OCI-LY7 (cell line): ENCODE results near the gene DAGLA. TPM values are rescaled to one million over a fixed set of nuclear protein-coding genes. Genes with fewer than 3 reads are reported as not detected.

Experiments
- BruUV-seq: library from RNA; stranded (reverse); fragments of 400-500 nt; replicated peaks from 2 replicates; lab custom pipeline; 2021; lab: Mats Ljungman, UMichigan
- CTCF ChIA-PET: fragments of 300-600 bp; sonication (Branson Sonifier 250); formaldehyde crosslinking; loops from one replicate; lab custom pipeline; 2022; ENCODE audit warnings: antibody characterized with exemption; ENCODE audit not compliant: unreplicated experiment; lab: Charles Lee
- POLR2A ChIA-PET: fragments of 300-600 bp; sonication (Branson Sonifier 250); formaldehyde crosslinking; loops from one replicate; lab custom pipeline; 2022; ENCODE audit warnings: antibody characterized with exemption; lab: Charles Lee
- DNase-seq: peaks from one replicate; pipeline ENCODE4 v3.0.0-alpha.2; 2015; ENCODE audit warnings: low spot score
- H2AFZ ChIP-seq: fragments of 200-600 bp; sonication (generic), shearing (Covaris generic); 2 replicates; pipeline ENCODE4 v1.6.1; 2014; ENCODE audit warnings: mild to moderate bottlenecking, antibody characterized with exemption, low read length, moderate library complexity
- H3K27ac ChIP-seq: fragments of 200-600 bp; sonication (generic); 2 replicates; pipeline ENCODE4 v1.5.1; 2014; ENCODE audit warnings: mixed run types, low read depth, mild to moderate bottlenecking, moderate library complexity, low read length, inconsistent platforms; ENCODE audit not compliant: poor library complexity, severe bottlenecking
- H3K36me3 ChIP-seq: fragments of 200-600 bp; sonication (generic); 2 replicates; pipeline ENCODE4 v1.6.1; 2014; ENCODE audit warnings: mild to moderate bottlenecking, antibody characterized with exemption, low read length, moderate library complexity, mixed read lengths; ENCODE audit not compliant: insufficient read depth
- H3K4me1 ChIP-seq: fragments of 200-600 bp; sonication (generic); 2 replicates; pipeline ENCODE4 v1.5.1; 2014; ENCODE audit warnings: mild to moderate bottlenecking, low read length; ENCODE audit not compliant: insufficient read depth, poor library complexity, severe bottlenecking
- H3K4me2 ChIP-seq: fragments of 200-600 bp; sonication (generic); 2 replicates; pipeline ENCODE4 v1.6.1; 2014; ENCODE audit warnings: mild to moderate bottlenecking, low read length
- H3K4me3 ChIP-seq: fragments of 200-600 bp; sonication (generic); 2 replicates; pipeline ENCODE4 v1.5.1; 2014; ENCODE audit warnings: mild to moderate bottlenecking, low read depth, low read length; ENCODE audit not compliant: poor library complexity, severe bottlenecking
- H3K79me2 ChIP-seq: fragments of 200-600 bp; sonication (generic); 2 replicates; pipeline ENCODE4 v1.6.1; 2016; ENCODE audit warnings: low read depth, mild to moderate bottlenecking, low read length, moderate library complexity, mixed read lengths; ENCODE audit not compliant: insufficient read depth
- H3K9me2 ChIP-seq: fragments of 200-600 bp; sonication (generic); 2 replicates; pipeline ENCODE4 v1.6.1; 2016; ENCODE audit warnings: mild to moderate bottlenecking, low read length, mixed read lengths; ENCODE audit not compliant: insufficient read depth
- H3K9me3 ChIP-seq: fragments of 200-600 bp; sonication (generic); 2 replicates; pipeline ENCODE4 v1.6.1; 2014; ENCODE audit warnings: mild to moderate bottlenecking, mixed run types, low read length, mixed read lengths
- H4K20me1 ChIP-seq: fragments of 200-600 bp; sonication (generic); 2 replicates; pipeline ENCODE4 v1.6.1; 2014; ENCODE audit warnings: mild to moderate bottlenecking, antibody characterized with exemption, low read length, moderate library complexity, mixed read lengths; ENCODE audit not compliant: insufficient read depth
- EZH2phosphoT487 ChIP-seq: fragments of 200-600 bp; sonication (generic); IDR thresholded peaks from 2 replicates; pipeline ENCODE4 v1.6.1; 2018; ENCODE audit warnings: low read depth, borderline replicate concordance, mild to moderate bottlenecking, mixed run types, antibody characterized with exemption, low read length, moderate library complexity, mixed read lengths
- intact Hi-C: fragments of 100-400 bp; cut with micrococcal nuclease; formaldehyde crosslinking; loops from one replicate; pipeline ENCODE4 v1.10.0; 2022; ENCODE audit not compliant: unreplicated experiment
- total RNA-seq, 2 experiments: library from RNA; depleted of rRNA in 1 of 2; stranded (reverse); fragments of >200 nt in 1 of 2; shearing (Covaris generic) in 1 of 2; gene quantifications; 2 replicates each; pipeline ENCODE4 v1.2.3, GENCODE V29; 2014 to 2022
- TF ChIP-seq, protein P1 (sequence below): fragments of 200-600 bp; sonication (generic); conservative IDR thresholded peaks from 2 replicates; pipeline ENCODE4 v1.5.1; 2014; ENCODE audit warnings: mild to moderate bottlenecking, antibody characterized with exemption, low read length, moderate library complexity, mixed read lengths

Gene DAGLA
- total RNA-seq, 2 experiments from 2014 or later = not detected

- ChIA-PET CTCF (interaction anchor here (0.6 kb wide), 1 partner anchor 19 kb away, joined by 15 read pairs; no protein-coding TSS in a partner anchor), POLR2A (no interaction called here)
- Histone ChIP-seq H3K36me3 (no peaks in the 10 kb centered on the region), H3K27ac (no peak overlapping the region), H3K9me3 (no peaks in the 10 kb centered on the region), H2AFZ (no peak overlapping the region), H3K79me2 (no peaks in the 10 kb centered on the region), H3K4me1 (peaks cover 10% of the 10 kb centered on the region), H4K20me1 (no peaks in the 10 kb centered on the region), H3K4me2 (no peak overlapping the region), H3K9me2 (no peaks in the 10 kb centered on the region), H3K4me3 (no peak overlapping the region)
- no TSS peak for BruUV-seq
- DNase-seq = no peak
- intact Hi-C loops = no loop called here
- TF ChIP-seq, protein P1, sequence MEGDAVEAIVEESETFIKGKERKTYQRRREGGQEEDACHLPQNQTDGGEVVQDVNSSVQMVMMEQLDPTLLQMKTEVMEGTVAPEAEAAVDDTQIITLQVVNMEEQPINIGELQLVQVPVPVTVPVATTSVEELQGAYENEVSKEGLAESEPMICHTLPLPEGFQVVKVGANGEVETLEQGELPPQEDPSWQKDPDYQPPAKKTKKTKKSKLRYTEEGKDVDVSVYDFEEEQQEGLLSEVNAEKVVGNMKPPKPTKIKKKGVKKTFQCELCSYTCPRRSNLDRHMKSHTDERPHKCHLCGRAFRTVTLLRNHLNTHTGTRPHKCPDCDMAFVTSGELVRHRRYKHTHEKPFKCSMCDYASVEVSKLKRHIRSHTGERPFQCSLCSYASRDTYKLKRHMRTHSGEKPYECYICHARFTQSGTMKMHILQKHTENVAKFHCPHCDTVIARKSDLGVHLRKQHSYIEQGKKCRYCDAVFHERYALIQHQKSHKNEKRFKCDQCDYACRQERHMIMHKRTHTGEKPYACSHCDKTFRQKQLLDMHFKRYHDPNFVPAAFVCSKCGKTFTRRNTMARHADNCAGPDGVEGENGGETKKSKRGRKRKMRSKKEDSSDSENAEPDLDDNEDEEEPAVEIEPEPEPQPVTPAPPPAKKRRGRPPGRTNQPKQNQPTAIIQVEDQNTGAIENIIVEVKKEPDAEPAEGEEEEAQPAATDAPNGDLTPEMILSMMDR = no peak
- no peak for TF ChIP-seq EZH2phosphoT487
Observed at GRCh38 chr11:61752925-61753521, 72.8 kb downstream of the DAGLA start.

- POLR2A ChIA-PET = no interaction called here
- BruUV-seq = no TSS peak
- H3K9me3 ChIP-seq = no peaks in the 10 kb centered on the region
- H3K27ac ChIP-seq = no peak overlapping the region
- no peaks in the 10 kb centered on the region for H4K20me1 ChIP-seq
- no peak overlapping the region for H3K4me3 ChIP-seq
- no peak overlapping the region for H3K4me2 ChIP-seq
- CTCF ChIA-PET = interaction anchor here (0.6 kb wide), 1 partner anchor 20 kb away, joined by 15 read pairs; no protein-coding TSS in a partner anchor
- H3K4me1 ChIP-seq = peaks cover 10% of the 10 kb centered on the region
- intact Hi-C loops = no loop called here
- TF ChIP-seq, protein P1 = no peak
- no peaks in the 10 kb centered on the region for H3K79me2 ChIP-seq
- no peak for DNase-seq
- H2AFZ ChIP-seq = no peak overlapping the region
- H3K9me2 ChIP-seq = no peaks in the 10 kb centered on the region
- no peaks in the 10 kb centered on the region for H3K36me3 ChIP-seq
Observed at GRCh38 chr11:61753672-61754071, 73.5 kb downstream of the DAGLA start.
